Activated CD8-positive, alpha-beta memory T cell treated with anti-CD3 and anti-CD28 coated beads for 1 hour (primary cell): Measurements from ENCODE around the gene WASL.

ENCODE experiments used
- DNase-seq, 2 donors: peaks; one replicate each; pipeline ENCODE4 v3.0.0-alpha.2; 2020; ENCODE audit warnings: low read depth in 1 of 2; ENCODE audit errors: extremely low read depth in 1 of 2

Gene WASL

DNA sequence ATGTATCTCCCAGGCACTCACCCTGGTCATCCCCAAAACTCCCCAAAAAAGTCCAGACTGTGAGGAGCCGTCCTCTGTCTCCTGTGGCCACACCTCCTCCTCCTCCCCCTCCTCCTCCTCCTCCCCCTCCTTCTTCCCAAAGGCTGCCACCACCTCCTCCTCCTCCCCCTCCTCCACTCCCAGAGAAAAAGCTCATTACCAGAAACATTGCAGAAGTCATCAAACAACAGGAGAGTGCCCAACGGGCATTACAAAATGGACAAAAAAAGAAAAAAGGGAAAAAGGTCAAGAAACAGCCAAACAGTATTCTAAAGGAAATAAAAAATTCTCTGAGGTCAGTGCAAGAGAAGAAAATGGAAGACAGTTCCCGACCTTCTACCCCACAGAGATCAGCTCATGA lies 86.0 kb downstream of the WASL start:
- DNase-seq = no peak

DNA sequence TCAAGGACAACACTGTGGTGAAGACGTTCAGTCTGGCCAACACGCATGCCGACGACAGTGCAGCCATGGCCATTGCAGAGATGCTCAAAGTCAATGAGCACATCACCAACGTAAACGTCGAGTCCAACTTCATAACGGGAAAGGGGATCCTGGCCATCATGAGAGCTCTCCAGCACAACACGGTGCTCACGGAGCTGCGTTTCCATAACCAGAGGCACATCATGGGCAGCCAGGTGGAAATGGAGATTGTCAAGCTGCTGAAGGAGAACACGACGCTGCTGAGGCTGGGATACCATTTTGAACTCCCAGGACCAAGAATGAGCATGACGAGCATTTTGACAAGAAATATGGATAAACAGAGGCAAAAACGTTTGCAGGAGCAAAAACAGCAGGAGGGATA lies 86.5 kb downstream of the WASL start:
- no peak for DNase-seq

- no peak for DNase-seq
These were observed 87.0 kb downstream of the WASL start for GRCh38 chr7:123661765-123662164.

DNA sequence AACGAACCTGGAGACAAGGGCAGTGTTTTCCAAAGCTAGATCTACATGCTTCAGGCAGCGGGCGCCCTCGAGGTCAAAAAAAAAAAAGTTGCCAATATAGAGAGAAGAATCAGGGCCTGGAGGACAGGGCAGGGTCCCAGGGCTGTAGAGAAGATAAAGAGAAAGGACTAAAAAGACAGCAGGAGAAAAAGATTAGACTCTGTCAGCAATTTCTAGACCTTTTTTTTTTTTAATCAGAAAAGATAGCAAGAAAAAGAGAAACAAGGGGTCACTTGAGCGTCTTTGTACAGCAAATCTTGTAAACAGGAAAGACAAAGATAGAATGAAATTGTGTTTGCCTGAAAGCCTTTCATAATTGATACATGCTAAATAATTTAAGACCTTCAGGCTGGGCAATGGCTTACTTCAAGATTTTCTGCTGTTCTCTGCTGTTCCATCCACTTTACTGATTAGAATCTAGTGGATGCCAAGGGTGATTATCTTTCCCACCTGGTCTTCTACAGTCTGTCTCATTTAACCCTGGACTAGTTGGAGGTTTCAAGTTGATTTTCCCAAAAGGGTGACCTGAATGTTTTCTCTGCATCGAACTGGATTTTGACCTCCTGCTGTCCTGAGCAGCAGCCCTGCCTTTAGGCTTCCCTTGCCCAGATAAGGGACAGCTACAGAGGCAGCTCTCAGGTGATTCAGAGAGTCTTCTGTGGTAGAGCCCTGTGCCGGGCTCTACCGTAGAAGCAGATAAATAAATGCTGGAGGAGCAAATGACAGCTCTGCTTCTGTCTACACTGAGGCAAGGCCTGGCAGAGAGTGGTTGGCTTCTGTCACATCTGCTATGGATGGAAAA lies 88.1 kb downstream of the WASL start:
- no peak for DNase-seq

- no peak for DNase-seq
These were observed 90.8 kb downstream of the WASL start for GRCh38 chr7:123658023-123658422.

DNA sequence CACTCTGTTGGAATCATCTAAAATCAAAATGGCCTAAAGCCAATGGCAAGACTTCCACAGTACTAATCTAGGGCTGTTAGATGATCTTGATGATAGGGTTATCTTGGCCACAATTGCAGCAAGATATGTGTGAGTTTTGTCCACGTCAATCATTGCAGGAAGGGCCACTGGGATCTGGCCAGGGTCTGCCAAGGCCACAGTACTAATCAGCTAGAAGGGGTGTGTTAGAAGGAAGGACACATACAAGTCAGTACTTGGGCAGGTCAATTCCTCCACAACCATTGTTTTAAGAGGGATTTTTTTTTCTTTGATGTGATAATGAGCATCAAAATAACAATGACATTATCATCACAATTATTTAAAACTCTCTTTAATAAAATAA lies 91.5 kb downstream of the WASL start:
- no peak for DNase-seq

DNA sequence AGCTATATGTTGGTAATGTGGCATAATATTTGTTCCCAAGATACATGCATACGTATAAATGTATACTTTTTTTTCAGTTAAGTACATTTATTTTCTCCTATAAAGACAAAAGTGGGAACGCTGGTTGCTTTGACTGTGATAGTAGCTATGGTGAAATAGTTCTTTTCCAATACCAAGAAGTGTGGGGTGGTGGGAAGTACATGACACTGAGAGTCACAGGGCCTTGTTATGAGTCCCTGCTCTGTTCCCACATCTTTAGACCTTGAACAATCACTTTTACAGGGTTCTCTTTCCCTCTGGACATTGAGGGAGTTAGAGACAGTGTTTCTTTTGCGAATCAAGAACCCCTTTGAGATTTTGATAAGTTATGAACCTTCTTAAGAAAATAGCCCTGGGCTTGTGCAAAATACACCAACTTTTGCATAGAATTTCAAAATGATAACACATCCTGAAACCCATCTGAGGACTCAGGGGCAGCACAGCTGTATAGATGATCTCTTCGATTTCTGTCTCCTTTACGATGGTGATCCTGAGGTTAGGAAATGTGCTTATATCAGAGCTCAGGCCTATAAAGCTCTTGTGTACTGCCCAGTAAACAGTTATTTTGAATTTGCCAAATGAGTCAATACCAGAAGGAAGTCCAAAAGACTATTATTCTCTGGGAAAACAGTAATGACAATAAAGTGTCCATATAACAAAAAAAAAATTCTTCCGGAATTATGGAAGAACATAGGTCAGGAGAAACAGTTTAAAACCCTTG lies 92.1 kb downstream of the WASL start:
- DNase-seq = no peak

DNA sequence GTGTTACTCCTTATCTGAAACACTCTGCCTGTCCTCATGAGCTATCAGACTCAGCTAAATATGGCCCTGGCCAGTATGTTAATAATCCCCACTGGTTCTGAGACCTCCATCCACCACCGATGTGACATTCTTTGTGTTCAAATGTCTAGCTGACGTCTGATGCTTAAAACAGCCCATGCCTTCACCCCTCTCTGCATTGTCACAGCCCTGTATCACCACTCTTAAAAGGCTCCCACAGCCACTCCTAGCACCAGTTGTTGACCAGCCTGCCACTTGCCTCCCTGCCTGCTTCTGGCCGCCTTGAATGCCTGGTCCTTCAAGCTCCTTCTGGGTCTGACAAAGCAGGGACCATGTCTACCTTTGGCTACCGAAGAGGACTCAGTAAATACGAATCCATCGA lies 93.2 kb downstream of the WASL start, which contains the start of gene LMOD2:
TSS of gene LMOD2 (plus strand) at position 253 of the 400 bp plus-strand sequence. CDS start at position 351, 98 bp downstream.
- DNase-seq = no peak

GRCh38 chr7:123653162-123653561 lies 95.6 kb downstream of the WASL start:
- no peak for DNase-seq

GRCh38 chr7:123652406-123652805 lies 96.4 kb downstream of the WASL start:
- no peak for DNase-seq

GRCh38 chr7:123650595-123650994 lies 98.2 kb downstream of the WASL start:
- no peak for DNase-seq

- no peak for DNase-seq
These were observed 98.8 kb downstream of the WASL start for GRCh38 chr7:123649964-123650363.

GRCh38 chr7:123647106-123647730 lies 101.6 kb downstream of the WASL start:
- no peak for DNase-seq

- DNase-seq = no peak
These were observed 103.3 kb downstream of the WASL start for GRCh38 chr7:123645516-123645915.

GRCh38 chr7:123643495-123644441 lies 105.0 kb downstream of the WASL start:
- no peak for DNase-seq

GRCh38 chr7:123641901-123642300 lies 106.9 kb downstream of the WASL start:
- DNase-seq = no peak

DNA sequence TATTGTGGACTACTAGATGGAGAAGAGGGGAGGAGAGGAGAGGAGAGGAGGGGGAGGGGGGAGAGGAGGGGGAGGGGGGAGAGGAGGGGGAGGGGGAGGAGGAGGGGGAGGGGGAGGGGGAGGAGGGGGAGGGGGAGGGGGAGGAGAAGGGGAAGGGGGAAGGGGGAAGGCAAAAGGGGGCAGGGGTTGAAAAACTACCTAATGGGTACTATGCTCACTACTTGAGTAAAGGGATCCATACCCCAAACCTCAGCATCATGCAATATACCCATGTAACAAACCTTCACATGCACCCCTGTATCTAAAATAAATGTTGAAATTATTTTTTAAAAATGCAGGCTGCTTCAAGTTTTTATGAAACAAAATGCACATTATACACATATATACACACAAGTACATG lies 108.2 kb downstream of the WASL start:
- DNase-seq = no peak

DNA sequence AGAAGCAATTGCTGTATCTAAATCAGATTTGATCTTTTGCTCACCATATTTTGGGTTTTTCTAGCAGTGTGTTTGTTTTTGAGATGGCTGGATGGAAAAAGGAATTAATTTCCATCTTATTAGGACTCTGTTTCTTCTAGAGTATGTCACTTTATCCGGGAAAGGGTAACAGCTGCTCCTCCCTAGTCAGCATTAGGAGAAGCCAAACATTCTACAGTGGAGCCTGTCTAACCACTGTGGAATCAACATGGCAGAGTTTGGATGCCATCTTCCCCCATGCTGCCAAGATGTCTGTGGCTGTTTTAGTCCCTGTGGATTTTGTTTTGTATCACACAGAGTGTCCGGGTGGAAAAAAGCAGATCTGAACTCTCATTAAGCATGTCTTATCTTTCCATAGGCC lies 109.2 kb downstream of the WASL start:
- no peak for DNase-seq

DNA sequence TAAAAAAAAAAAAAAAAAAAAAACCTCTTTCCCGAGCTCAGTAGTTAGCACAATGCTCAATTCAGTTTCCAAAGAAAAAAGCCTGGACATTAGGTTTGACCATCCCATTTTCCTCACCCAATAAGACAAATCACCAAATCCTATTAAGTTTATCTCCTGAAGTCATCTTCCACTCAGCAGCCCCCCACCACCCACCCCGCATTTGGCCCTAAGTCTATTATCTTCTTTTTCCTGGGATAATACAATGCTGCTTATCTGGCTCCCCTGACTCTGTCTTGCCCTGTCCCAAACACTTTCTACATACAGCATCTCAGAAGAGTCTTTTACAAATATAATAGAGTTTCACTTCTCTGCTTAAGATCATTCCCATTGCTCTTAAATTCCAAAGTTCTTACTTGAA lies 110.9 kb downstream of the WASL start:
- DNase-seq = no peak

- DNase-seq = no peak
These were observed 111.6 kb downstream of the WASL start for GRCh38 chr7:123637203-123637602.
